Neural progenitor cell (in vitro differentiated cells): ENCODE data around the gene RPH3AL. TPM values are rescaled to one million over a fixed set of nuclear protein-coding genes. Genes with fewer than 3 reads are reported as not detected.

Source experiments
- DNase-seq: peaks from one replicate; pipeline ENCODE4 v3.0.0-alpha.2; 2016; ENCODE audit warnings: low spot score
- H2AFZ ChIP-seq: fragments of 200-600 bp; sonication (generic); replicated peaks from 2 replicates; pipeline ENCODE4 v1.6.1; 2016; ENCODE audit warnings: antibody characterized with exemption
- H3F3A ChIP-seq: fragments of 200-600 bp; sonication (generic); 2 replicates; pipeline ENCODE4 v1.6.1; 2016; ENCODE audit warnings: antibody characterized with exemption, low read depth
- H3K27ac ChIP-seq: fragments of 200-600 bp; sonication (generic); 2 replicates; pipeline ENCODE4 v1.5.1; 2016; ENCODE audit warnings: mild to moderate bottlenecking
- H3K27me3 ChIP-seq: fragments of 200-600 bp; sonication (generic); 2 replicates; pipeline ENCODE4 v1.6.1; 2016; ENCODE audit warnings: mild to moderate bottlenecking, moderate library complexity
- H3K36me3 ChIP-seq: fragments of 200-600 bp; sonication (generic); 2 replicates; pipeline ENCODE4 v1.5.1; 2016
- H3K4me1 ChIP-seq: fragments of 200-600 bp; sonication (generic); 2 replicates; pipeline ENCODE4 v1.6.1; 2016; ENCODE audit warnings: mixed run types
- H3K4me2 ChIP-seq: fragments of 200-600 bp; sonication (generic); 2 replicates; pipeline ENCODE4 v1.6.1; 2016
- H3K4me3 ChIP-seq: fragments of 200-600 bp; sonication (generic); 2 replicates; pipeline ENCODE4 v1.5.1; 2016
- H3K79me2 ChIP-seq: fragments of 200-600 bp; sonication (generic); 2 replicates; pipeline ENCODE4 v1.6.1; 2016; ENCODE audit warnings: low read depth
- H3K9ac ChIP-seq: fragments of 200-600 bp; sonication (generic); 2 replicates; pipeline ENCODE4 v1.6.1; 2016
- H3K9me3 ChIP-seq: fragments of 200-600 bp; sonication (generic); 2 replicates; pipeline ENCODE4 v1.5.1; 2016; ENCODE audit warnings: low read depth
- H4K20me1 ChIP-seq: fragments of 200-600 bp; sonication (generic); 2 replicates; pipeline ENCODE4 v1.6.1; 2016; ENCODE audit warnings: low read depth
- H3K27ac Mint-ChIP-seq: 3 replicates; pipeline ENCODE4 v1.8.0; 2021; ENCODE audit warnings: mixed read lengths
- H3K27me3 Mint-ChIP-seq: 2 replicates; pipeline ENCODE4 v1.8.0; 2022; ENCODE audit warnings: low read depth, mild to moderate bottlenecking, inconsistent platforms, moderate library complexity, mixed read lengths; ENCODE audit not compliant: insufficient read depth
- H3K36me3 Mint-ChIP-seq: 3 replicates; pipeline ENCODE4 v1.8.0; 2021; ENCODE audit warnings: mixed read lengths
- H3K4me1 Mint-ChIP-seq: 3 replicates; pipeline ENCODE4 v1.8.0; 2021; ENCODE audit warnings: mixed read lengths
- H3K4me3 Mint-ChIP-seq: 3 replicates; pipeline ENCODE4 v1.8.0; 2021; ENCODE audit warnings: mild to moderate bottlenecking, moderate library complexity, mixed read lengths
- H3K9me3 Mint-ChIP-seq: 3 replicates; pipeline ENCODE4 v1.8.0; 2020; ENCODE audit warnings: mixed read lengths
- EZH2 ChIP-seq: fragments of 200-600 bp; sonication (generic); IDR thresholded peaks from 2 replicates; pipeline ENCODE4 v1.6.1; 2017; ENCODE audit warnings: antibody characterized with exemption, mild to moderate bottlenecking, moderate library complexity
- EZH2phosphoT487 ChIP-seq: fragments of 200-600 bp; sonication (generic); IDR thresholded peaks from 2 replicates; pipeline ENCODE4 v1.6.1; 2017; ENCODE audit warnings: antibody characterized with exemption
- total RNA-seq: library from RNA; depleted of rRNA; stranded (reverse); fragments of >200 nt; gene quantifications from 2 replicates; pipeline ENCODE4 v1.2.3, GENCODE V29; 2015; ENCODE audit warnings: low replicate concordance
- TF ChIP-seq, protein P1 (sequence below): fragments of 200-600 bp; sonication (generic); IDR thresholded peaks from 2 replicates; pipeline ENCODE4 v1.5.1; 2017; ENCODE audit warnings: antibody characterized with exemption, mild to moderate bottlenecking

Gene RPH3AL
- total RNA-seq, 1 donor from 2014 or later, result 7.5 TPM

DNA sequence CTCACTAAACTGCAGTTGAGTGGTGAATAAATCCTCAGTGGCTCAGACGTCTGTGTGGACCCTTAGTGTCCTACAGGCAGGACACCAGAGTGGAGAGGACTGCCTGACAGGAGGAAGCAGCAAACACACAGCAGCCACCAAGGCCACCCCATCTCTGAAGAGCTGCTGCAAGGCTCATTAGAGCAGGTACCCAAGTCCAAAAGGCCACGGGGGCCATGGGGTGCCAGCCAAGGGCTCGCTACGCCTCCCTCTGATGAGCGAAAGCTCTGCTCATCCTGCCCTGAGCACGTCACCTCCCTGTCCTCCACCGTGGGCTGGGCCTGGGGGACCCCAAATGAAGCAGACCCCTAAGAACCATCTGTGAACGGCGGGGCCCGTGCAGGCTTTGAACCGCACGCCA is 101.1 kb downstream of the RPH3AL start:
- Histone ChIP-seq H3K36me3 (no peaks in the 10 kb centered on the region), H3K4me3 (no peak overlapping the region), H3K27me3 (no peaks in the 10 kb centered on the region), H4K20me1 (no peaks in the 10 kb centered on the region), H3K79me2 (no peaks in the 10 kb centered on the region), H3K27ac (no peak overlapping the region), H3K4me2 (no peak overlapping the region), H3K9ac (no peak overlapping the region), H3K9me3 (no peaks in the 10 kb centered on the region), H2AFZ (no peak overlapping the region), H3K4me1 (no peaks in the 10 kb centered on the region), H3F3A (no peaks in the 10 kb centered on the region)
- H3K4me3 Mint-ChIP-seq, result no peak overlapping the region
- no peaks in the 10 kb centered on the region for H3K4me1 Mint-ChIP-seq
- no peaks in the 10 kb centered on the region for H3K9me3 Mint-ChIP-seq
- H3K36me3 Mint-ChIP-seq, result no peaks in the 10 kb centered on the region
- DNase-seq, result no peak
- H3K27ac Mint-ChIP-seq, result no peak overlapping the region
- TF ChIP-seq, protein P1, sequence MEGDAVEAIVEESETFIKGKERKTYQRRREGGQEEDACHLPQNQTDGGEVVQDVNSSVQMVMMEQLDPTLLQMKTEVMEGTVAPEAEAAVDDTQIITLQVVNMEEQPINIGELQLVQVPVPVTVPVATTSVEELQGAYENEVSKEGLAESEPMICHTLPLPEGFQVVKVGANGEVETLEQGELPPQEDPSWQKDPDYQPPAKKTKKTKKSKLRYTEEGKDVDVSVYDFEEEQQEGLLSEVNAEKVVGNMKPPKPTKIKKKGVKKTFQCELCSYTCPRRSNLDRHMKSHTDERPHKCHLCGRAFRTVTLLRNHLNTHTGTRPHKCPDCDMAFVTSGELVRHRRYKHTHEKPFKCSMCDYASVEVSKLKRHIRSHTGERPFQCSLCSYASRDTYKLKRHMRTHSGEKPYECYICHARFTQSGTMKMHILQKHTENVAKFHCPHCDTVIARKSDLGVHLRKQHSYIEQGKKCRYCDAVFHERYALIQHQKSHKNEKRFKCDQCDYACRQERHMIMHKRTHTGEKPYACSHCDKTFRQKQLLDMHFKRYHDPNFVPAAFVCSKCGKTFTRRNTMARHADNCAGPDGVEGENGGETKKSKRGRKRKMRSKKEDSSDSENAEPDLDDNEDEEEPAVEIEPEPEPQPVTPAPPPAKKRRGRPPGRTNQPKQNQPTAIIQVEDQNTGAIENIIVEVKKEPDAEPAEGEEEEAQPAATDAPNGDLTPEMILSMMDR, result no peak
- TF ChIP-seq EZH2 (no peak), EZH2phosphoT487 (no peak)
- H3K27me3 Mint-ChIP-seq, result peaks cover 2% of the 10 kb centered on the region

DNA sequence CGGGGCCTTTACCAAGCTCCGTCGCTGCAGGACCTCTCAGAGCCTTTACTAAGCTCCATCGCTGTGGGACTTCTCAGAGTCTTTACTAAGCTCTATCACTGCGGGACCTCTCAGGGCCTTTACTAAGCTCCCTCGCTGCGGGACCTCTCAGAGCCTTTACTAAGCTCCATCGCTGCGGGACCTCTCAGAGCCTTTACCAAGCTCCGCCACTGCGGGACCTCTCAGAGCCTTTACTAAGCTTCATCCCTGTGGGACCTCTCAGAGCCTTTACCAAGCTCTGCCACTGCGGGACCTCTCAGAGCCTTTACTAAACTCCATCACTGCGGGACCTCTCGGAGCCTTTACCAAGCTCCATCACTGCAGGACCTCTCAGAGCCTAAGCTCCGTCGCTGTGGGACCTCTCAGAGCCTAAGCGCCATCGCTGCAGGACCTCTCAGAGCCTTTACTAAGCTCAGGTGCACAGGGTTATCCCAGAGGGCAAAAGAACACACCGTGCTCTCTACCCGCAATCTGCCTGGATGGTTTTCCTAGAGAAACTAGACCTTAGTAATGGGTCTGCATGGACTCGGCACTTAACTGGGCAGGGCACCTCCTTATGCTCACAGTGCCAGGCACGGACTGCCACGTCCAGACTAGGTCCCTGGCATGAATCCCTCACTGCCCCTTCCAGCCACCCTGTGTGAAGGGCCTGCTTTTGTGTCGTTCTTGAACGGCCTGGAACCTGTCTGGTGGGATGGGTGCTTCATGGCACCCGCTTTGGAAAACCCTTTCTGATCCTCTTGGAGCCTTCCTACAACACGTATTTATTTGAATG is 101.9 kb downstream of the RPH3AL start:
- Mint-ChIP-seq H3K4me3 (no peak overlapping the region), H3K27me3 (peaks cover 2% of the 10 kb centered on the region), H3K9me3 (no peaks in the 10 kb centered on the region), H3K36me3 (no peaks in the 10 kb centered on the region), H3K4me1 (no peaks in the 10 kb centered on the region), H3K27ac (no peak overlapping the region)
- H3K79me2 ChIP-seq, result no peaks in the 10 kb centered on the region
- no peak overlapping the region for H3K9ac ChIP-seq
- H3K4me1 ChIP-seq, result no peaks in the 10 kb centered on the region
- no peak for DNase-seq
- TF ChIP-seq, protein P1, result no peak
- TF ChIP-seq EZH2phosphoT487 (no peak), EZH2 (no peak)
- no peaks in the 10 kb centered on the region for H3K27me3 ChIP-seq
- H3K27ac ChIP-seq, result no peak overlapping the region
- H3K4me2 ChIP-seq, result no peak overlapping the region
- no peaks in the 10 kb centered on the region for H4K20me1 ChIP-seq
- no peaks in the 10 kb centered on the region for H3F3A ChIP-seq
- no peak overlapping the region for H2AFZ ChIP-seq
- no peaks in the 10 kb centered on the region for H3K9me3 ChIP-seq
- no peak overlapping the region for H3K4me3 ChIP-seq
- H3K36me3 ChIP-seq, result no peaks in the 10 kb centered on the region

DNA sequence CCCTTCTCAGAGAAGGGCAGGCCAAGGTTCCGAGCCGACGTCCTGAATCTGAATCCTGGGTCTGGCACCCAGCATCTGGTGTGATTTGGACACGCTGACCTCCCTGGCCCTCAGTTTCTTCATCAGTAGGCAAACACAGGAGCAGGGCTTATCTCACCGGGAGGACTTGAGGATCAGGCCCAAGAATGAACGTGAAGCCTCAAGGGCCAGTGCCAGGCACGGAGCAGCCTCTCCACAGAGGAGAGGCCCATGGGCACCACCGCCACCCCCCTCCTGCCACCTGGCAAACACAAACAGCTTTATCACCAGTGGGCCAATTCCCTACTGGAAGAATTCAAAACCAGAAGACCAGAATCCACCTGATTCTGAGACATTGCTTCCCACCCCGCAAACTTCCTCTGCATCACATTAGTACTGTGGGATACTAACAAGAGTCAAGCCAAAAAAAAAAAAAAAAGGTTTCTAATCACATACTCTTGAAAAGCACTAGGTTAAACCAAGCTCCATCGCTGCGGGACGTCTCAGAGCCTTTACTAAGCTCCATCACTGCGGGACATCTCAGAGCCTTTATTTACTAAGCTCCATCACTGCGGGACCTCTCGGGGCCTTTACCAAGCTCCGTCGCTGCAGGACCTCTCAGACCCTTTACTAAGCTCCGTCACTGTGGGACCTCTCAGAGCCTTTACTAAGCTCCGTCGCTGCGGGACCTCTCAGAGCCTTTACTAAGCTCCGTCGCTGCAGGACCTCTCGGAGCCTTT is 103.2 kb downstream of the RPH3AL start:
- DNase-seq, result no peak
- no peaks in the 10 kb centered on the region for H3K27me3 ChIP-seq
- H3K79me2 ChIP-seq, result no peaks in the 10 kb centered on the region
- Mint-ChIP-seq H3K4me3 (no peak overlapping the region), H3K4me1 (no peaks in the 10 kb centered on the region), H3K27me3 (peaks cover 6% of the 10 kb centered on the region), H3K9me3 (no peaks in the 10 kb centered on the region), H3K36me3 (no peaks in the 10 kb centered on the region), H3K27ac (no peak overlapping the region)
- H3K4me3 ChIP-seq, result no peak overlapping the region
- TF ChIP-seq EZH2phosphoT487 (no peak), EZH2 (no peak)
- TF ChIP-seq, protein P1, result no peak
- H3K4me2 ChIP-seq, result no peak overlapping the region
- no peaks in the 10 kb centered on the region for H4K20me1 ChIP-seq
- no peak overlapping the region for H3K9ac ChIP-seq
- no peaks in the 10 kb centered on the region for H3K4me1 ChIP-seq
- H3K27ac ChIP-seq, result no peak overlapping the region
- no peak overlapping the region for H2AFZ ChIP-seq
- no peaks in the 10 kb centered on the region for H3K36me3 ChIP-seq
- H3F3A ChIP-seq, result no peaks in the 10 kb centered on the region
- H3K9me3 ChIP-seq, result no peaks in the 10 kb centered on the region
